ENCODE measurements around the gene MANSC1. TPM values are rescaled to one million over a fixed set of nuclear protein-coding genes. Genes with fewer than 3 reads are reported as not detected.

MANSC1 gene
- polyA plus RNA-seq, 3 donors, result 0.24 to 2.3 (median 1.5) TPM

DNA sequence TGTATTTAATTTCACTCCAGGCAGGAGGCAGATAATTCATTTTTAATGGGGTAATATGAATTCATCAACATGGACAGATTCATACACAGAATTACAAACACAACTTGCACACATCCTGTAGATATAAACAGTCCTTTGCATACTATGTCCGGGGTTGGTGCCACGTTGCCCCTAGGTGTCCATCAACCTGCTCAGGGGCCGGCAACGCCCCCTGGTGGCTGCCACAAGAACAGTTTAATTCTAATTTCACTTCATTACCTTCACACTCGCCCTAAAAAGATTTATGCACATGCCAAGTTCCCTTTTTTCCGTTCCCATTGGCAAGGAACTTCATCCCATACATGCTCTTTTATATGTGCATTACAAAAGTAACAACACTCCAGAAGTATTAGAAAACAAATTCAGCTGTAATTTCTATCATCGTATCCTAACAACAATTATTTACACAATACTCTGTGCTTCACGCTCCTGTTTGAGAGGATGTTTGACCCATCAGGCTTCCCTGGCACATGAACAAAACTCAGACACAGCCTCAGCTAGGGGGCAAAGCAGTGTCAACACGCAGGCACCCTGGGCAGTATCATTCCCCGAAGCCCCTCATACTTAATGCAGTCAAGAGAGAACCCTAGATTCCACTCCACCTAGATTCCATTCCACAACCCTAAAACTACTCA is 15.5 kb downstream of the MANSC1 start:
- Histone ChIP-seq H2AFZ (ENCODE audit: insufficient read depth, low read depth, low read length, poor library complexity, severe bottlenecking) (no peak overlapping the region), H3K9ac (ENCODE audit: insufficient read depth, low read length, poor library complexity, severe bottlenecking) (no peak overlapping the region)
- peak overlapping the region in 1 of 7 donors; percentile 8 for H3K27ac Mint-ChIP-seq

DNA sequence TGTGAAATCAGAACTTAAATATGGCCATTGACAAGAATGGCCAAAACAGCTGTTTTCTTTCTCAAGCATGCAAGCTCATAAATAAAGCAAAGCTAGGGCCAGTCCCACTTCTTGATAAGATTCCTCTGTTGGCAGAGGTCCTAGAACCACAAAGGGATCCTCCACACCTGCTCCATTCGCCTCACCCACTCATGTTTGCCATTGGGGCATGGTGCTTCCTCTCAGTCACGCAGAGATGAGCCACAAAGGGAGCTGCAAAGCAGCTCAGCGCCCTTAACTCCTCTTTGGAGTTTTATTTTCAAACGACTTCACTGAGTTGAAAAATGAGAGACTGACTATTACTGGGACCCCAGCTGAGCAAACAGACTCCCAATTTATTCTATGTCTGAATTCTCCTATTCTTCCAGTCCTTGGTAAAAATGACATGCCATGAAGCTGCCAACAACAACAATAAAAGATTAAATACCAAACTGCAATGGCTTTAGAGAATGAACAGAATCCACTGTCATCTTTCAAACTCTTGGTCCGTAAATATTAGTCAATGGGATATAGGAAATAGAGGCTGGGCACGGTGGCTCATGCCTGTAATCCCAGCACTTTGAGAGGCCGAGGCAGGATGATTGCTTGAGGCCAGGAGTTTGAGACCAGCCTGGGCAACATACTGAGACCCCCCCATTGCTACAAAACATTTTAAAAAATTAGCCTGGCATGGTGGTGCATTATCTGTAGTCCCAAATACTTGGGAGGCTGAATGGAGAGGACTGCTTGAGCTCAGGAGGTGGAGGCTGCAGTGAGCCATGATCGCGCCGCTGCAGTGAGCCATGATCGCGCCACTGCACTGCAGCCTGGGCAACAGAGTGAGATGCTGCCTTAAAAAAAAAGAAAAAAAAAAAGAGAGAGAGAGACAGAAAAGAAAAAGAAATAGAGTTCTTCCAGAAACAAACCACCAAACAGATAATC is 16.4 kb downstream of the MANSC1 start:
- Histone ChIP-seq H3K27me3 (ENCODE audit: control insufficient read depth in 2 of 2, insufficient read depth in 2 of 2, low read length in 2 of 2) (no peaks in the 10 kb centered on the region), H3K9me3 (replicated peaks in 1 of 2; ENCODE audit: control insufficient read depth in 1 of 2, insufficient read depth in 1 of 2, low read length in 2 of 2) (no peaks in the 10 kb centered on the region), H4K20me1 (ENCODE audit: insufficient read depth, low read length) (no peaks in the 10 kb centered on the region), H3K27ac (ENCODE audit: low read depth in 1 of 2, low read length in 2 of 2) (no peak overlapping the region), H3K79me2 (ENCODE audit: insufficient read depth, low read length) (no peaks in the 10 kb centered on the region), H3K4me3 (replicated peaks in 1 of 3; ENCODE audit: low read depth in 2 of 3, low read length in 3 of 3) (no peak overlapping the region), H3K36me3 (replicated peaks in 1 of 2; ENCODE audit: control insufficient read depth in 1 of 2, insufficient read depth in 2 of 2, low read length in 2 of 2) (no peaks in the 10 kb centered on the region), H2AFZ (ENCODE audit: insufficient read depth, low read depth, low read length, poor library complexity, severe bottlenecking) (no peak overlapping the region), H3K9ac (ENCODE audit: insufficient read depth, low read length, poor library complexity, severe bottlenecking) (no peak overlapping the region), H3K4me1 (ENCODE audit: control insufficient read depth in 1 of 2, insufficient read depth in 2 of 2, low read length in 2 of 2) (peaks cover 5 to 12% of the 10 kb centered on the region in 2 donors), H3K4me2 (replicated peaks; ENCODE audit: extremely low read depth, low read length, poor library complexity, severe bottlenecking) (no peak overlapping the region)
- TF ChIP-seq, protein P1, sequence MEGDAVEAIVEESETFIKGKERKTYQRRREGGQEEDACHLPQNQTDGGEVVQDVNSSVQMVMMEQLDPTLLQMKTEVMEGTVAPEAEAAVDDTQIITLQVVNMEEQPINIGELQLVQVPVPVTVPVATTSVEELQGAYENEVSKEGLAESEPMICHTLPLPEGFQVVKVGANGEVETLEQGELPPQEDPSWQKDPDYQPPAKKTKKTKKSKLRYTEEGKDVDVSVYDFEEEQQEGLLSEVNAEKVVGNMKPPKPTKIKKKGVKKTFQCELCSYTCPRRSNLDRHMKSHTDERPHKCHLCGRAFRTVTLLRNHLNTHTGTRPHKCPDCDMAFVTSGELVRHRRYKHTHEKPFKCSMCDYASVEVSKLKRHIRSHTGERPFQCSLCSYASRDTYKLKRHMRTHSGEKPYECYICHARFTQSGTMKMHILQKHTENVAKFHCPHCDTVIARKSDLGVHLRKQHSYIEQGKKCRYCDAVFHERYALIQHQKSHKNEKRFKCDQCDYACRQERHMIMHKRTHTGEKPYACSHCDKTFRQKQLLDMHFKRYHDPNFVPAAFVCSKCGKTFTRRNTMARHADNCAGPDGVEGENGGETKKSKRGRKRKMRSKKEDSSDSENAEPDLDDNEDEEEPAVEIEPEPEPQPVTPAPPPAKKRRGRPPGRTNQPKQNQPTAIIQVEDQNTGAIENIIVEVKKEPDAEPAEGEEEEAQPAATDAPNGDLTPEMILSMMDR (IDR thresholded peaks at IDR 0.05), result no peak
- H3K36me3 Mint-ChIP-seq, result peaks cover 1 to 3% of the 10 kb centered on the region in 2 donors
- H3K4me3 Mint-ChIP-seq, result no peak overlapping the region
- H3K4me1 Mint-ChIP-seq, result peaks cover 15% of the 10 kb centered on the region
- H3K27ac Mint-ChIP-seq, result peak overlapping the region in 2 of 7 donors; percentile 45 to 50
- no peak for DNase-seq
- H3K9me3 Mint-ChIP-seq, result peaks cover 0 to 1% (median 0%) of the 10 kb centered on the region in 7 donors
- WGBS (ENCODE audit: insufficient coverage), result 30% methylated on average over 5 of the region's 12 CpGs
- intact Hi-C loops (cut with micrococcal nuclease), result no loop called here
- peaks cover 0 to 4% (median 4%) of the 10 kb centered on the region in 3 donors for H3K27me3 Mint-ChIP-seq (ENCODE audit: low read depth in 3 of 3)

More for the DNA sequence above, 15.5 kb downstream of the MANSC1 start:
- H3K4me3 ChIP-seq (replicated peaks in 1 of 3; ENCODE audit: low read depth in 2 of 3, low read length in 3 of 3), result no peak overlapping the region
- peaks cover 9 to 15% of the 10 kb centered on the region in 2 donors for H3K4me1 ChIP-seq (ENCODE audit: control insufficient read depth in 1 of 2, insufficient read depth in 2 of 2, low read length in 2 of 2)
- H3K27ac ChIP-seq (ENCODE audit: low read depth in 1 of 2, low read length in 2 of 2), result no peak overlapping the region
- peaks cover 19% of the 10 kb centered on the region for H3K4me1 Mint-ChIP-seq
- peaks cover 0 to 3% of the 10 kb centered on the region in 2 donors for H3K36me3 Mint-ChIP-seq
- peaks cover 0 to 7% (median 4%) of the 10 kb centered on the region in 3 donors for H3K27me3 Mint-ChIP-seq (ENCODE audit: low read depth in 3 of 3)
- no peaks in the 10 kb centered on the region for H4K20me1 ChIP-seq (ENCODE audit: insufficient read depth, low read length)
- intact Hi-C loops (cut with micrococcal nuclease), result no loop called here
- no peaks in the 10 kb centered on the region for H3K9me3 ChIP-seq (replicated peaks in 1 of 2; ENCODE audit: control insufficient read depth in 1 of 2, insufficient read depth in 1 of 2, low read length in 2 of 2)
- no peak overlapping the region for H3K4me2 ChIP-seq (replicated peaks; ENCODE audit: extremely low read depth, low read length, poor library complexity, severe bottlenecking)
- no peak overlapping the region for H3K4me3 Mint-ChIP-seq
- peak; percentile 37 to 64 (median 63) for DNase-seq
- TF ChIP-seq, protein P1 (IDR thresholded peaks at IDR 0.05), result peak; percentile 95
- no peaks in the 10 kb centered on the region for H3K36me3 ChIP-seq (replicated peaks in 1 of 2; ENCODE audit: control insufficient read depth in 1 of 2, insufficient read depth in 2 of 2, low read length in 2 of 2)
- no peaks in the 10 kb centered on the region for H3K79me2 ChIP-seq (ENCODE audit: insufficient read depth, low read length)
- no peaks in the 10 kb centered on the region for H3K27me3 ChIP-seq (ENCODE audit: control insufficient read depth in 2 of 2, insufficient read depth in 2 of 2, low read length in 2 of 2)
- WGBS (ENCODE audit: insufficient coverage), result 27% methylated on average over 9 of the region's 10 CpGs
- peaks cover 0 to 1% (median 0%) of the 10 kb centered on the region in 7 donors for H3K9me3 Mint-ChIP-seq
